Erythroblast (primary cell): ENCODE data around the gene TCF12.

ENCODE experiments used
- GATA1 ChIP-seq: IDR thresholded peaks from 2 replicates; pipeline ENCODE4 v1.6.1; 2011; ENCODE audit warnings: low read depth, mild to moderate bottlenecking, control low read depth, low read length, moderate library complexity
- POLR2A ChIP-seq: IDR thresholded peaks from 2 replicates; pipeline ENCODE4 v1.6.1; 2011; ENCODE audit warnings: mild to moderate bottlenecking, low read length

- TF ChIP-seq POLR2A (peak; percentile 22), GATA1 (no peak)
Measured at GRCh38 chr15:56919609-56920366, 1.3 kb downstream of the TCF12 start.
